Loucy (cell line): ENCODE data around the gene ANKRD13A.

Experiments used
- H2AFZ ChIP-seq: fragments of 200-600 bp; sonication (generic); 2 replicates; pipeline ENCODE4 v1.6.0; 2016; ENCODE audit warnings: antibody characterized with exemption, mild to moderate bottlenecking, low read length, moderate library complexity
- H3F3A ChIP-seq: fragments of 200-600 bp; 2 replicates; pipeline ENCODE4 v1.6.0; 2016; ENCODE audit warnings: antibody characterized with exemption, low read depth, mild to moderate bottlenecking
- H3K27me3 ChIP-seq: fragments of 200-600 bp; sonication (generic); 2 replicates; pipeline ENCODE4 v1.6.1; 2014; ENCODE audit warnings: low read length, mild to moderate bottlenecking; ENCODE audit not compliant: insufficient read depth, poor library complexity, severe bottlenecking
- H3K36me3 ChIP-seq: fragments of 200-600 bp; sonication (generic); 2 replicates; pipeline ENCODE4 v1.6.1; 2016; ENCODE audit warnings: low read length; ENCODE audit not compliant: insufficient read depth
- H3K4me1 ChIP-seq: fragments of 200-600 bp; sonication (generic); 2 replicates; pipeline ENCODE4 v1.5.1; 2014; ENCODE audit warnings: low read length, mild to moderate bottlenecking; ENCODE audit not compliant: insufficient read depth, poor library complexity, severe bottlenecking
- H3K4me2 ChIP-seq: fragments of 200-600 bp; sonication (generic); 2 replicates; pipeline ENCODE4 v1.6.0; 2014; ENCODE audit warnings: antibody characterized with exemption, low read length, low read depth, mild to moderate bottlenecking; ENCODE audit not compliant: poor library complexity, severe bottlenecking
- H3K4me3 ChIP-seq: fragments of 200-600 bp; sonication (generic); 2 replicates; pipeline ENCODE4 v1.5.1; 2014; ENCODE audit warnings: low read length, mild to moderate bottlenecking, mixed read lengths; ENCODE audit not compliant: poor library complexity, severe bottlenecking
- H3K79me2 ChIP-seq: fragments of 200-600 bp; sonication (generic); 2 replicates; pipeline ENCODE4 v1.6.1; 2014; ENCODE audit warnings: low read length; ENCODE audit not compliant: insufficient read depth
- H3K9ac ChIP-seq: fragments of 200-600 bp; sonication (generic); 2 replicates; pipeline ENCODE4 v1.6.0; 2014; ENCODE audit warnings: mild to moderate bottlenecking, low read depth, low read length, moderate library complexity; ENCODE audit not compliant: poor library complexity, severe bottlenecking
- H3K9me2 ChIP-seq: fragments of 200-600 bp; sonication (generic); replicated peaks from 2 replicates; pipeline ENCODE4 v1.6.1; 2016; ENCODE audit warnings: low read depth, low read length, mixed read lengths
- H3K9me3 ChIP-seq: fragments of 200-600 bp; sonication (generic); 2 replicates; pipeline ENCODE4 v1.6.1; 2014; ENCODE audit warnings: mild to moderate bottlenecking, antibody characterized with exemption, low read length, low read depth; ENCODE audit not compliant: insufficient read depth
- H4K20me1 ChIP-seq: fragments of 200-600 bp; sonication (generic); 2 replicates; pipeline ENCODE4 v1.6.0; 2014; ENCODE audit warnings: antibody characterized with exemption, low read length, mild to moderate bottlenecking; ENCODE audit not compliant: insufficient read depth, poor library complexity, severe bottlenecking
- EZH2phosphoT487 ChIP-seq: fragments of 200-600 bp; IDR thresholded peaks from 2 replicates; pipeline ENCODE4 v1.6.1; 2018; ENCODE audit warnings: antibody characterized with exemption, mild to moderate bottlenecking, moderate library complexity, borderline replicate concordance
- TF ChIP-seq, protein P1 (sequence below): fragments of 200-600 bp; sonication (generic); conservative IDR thresholded peaks from 2 replicates; pipeline ENCODE4 v1.5.1; 2014; ENCODE audit warnings: mild to moderate bottlenecking, antibody characterized with exemption, low read length

ANKRD13A gene

DNA sequence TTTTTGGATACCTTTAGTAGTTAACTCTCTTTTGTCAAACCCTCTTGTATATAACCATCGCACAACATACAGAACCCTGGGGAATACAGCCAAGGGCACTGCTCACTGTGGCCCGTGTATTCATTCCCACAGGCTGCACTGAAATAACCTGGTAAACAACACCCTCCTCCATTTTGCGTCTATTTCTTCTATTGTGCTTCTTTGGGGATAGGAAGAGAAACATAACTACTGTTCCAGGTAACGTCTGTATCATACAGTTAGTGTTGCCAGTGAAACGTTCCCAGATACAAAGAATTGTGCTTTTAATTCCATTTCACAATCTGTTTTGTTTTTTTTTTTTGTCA is 39.5 kb downstream of the ANKRD13A start:
- Histone ChIP-seq H3K79me2 (peaks cover 8% of the 10 kb centered on the region; the same call in 1 of the 2 replicates), H3F3A (no peaks in the 10 kb centered on the region), H3K36me3 (peaks cover 32% of the 10 kb centered on the region; the same call in 1 of the 2 replicates), H2AFZ (no peak overlapping the region), H3K4me1 (peaks cover 41% of the 10 kb centered on the region), H3K9ac (peak overlapping the region; percentile 46), H4K20me1 (no peaks in the 10 kb centered on the region), H3K27me3 (no peaks in the 10 kb centered on the region), H3K9me2 (no peaks in the 10 kb centered on the region), H3K4me3 (no peak overlapping the region), H3K9me3 (no peaks in the 10 kb centered on the region), H3K4me2 (no peak overlapping the region)
- TF ChIP-seq EZH2phosphoT487, result no peak
- TF ChIP-seq, protein P1, sequence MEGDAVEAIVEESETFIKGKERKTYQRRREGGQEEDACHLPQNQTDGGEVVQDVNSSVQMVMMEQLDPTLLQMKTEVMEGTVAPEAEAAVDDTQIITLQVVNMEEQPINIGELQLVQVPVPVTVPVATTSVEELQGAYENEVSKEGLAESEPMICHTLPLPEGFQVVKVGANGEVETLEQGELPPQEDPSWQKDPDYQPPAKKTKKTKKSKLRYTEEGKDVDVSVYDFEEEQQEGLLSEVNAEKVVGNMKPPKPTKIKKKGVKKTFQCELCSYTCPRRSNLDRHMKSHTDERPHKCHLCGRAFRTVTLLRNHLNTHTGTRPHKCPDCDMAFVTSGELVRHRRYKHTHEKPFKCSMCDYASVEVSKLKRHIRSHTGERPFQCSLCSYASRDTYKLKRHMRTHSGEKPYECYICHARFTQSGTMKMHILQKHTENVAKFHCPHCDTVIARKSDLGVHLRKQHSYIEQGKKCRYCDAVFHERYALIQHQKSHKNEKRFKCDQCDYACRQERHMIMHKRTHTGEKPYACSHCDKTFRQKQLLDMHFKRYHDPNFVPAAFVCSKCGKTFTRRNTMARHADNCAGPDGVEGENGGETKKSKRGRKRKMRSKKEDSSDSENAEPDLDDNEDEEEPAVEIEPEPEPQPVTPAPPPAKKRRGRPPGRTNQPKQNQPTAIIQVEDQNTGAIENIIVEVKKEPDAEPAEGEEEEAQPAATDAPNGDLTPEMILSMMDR, result no peak

DNA sequence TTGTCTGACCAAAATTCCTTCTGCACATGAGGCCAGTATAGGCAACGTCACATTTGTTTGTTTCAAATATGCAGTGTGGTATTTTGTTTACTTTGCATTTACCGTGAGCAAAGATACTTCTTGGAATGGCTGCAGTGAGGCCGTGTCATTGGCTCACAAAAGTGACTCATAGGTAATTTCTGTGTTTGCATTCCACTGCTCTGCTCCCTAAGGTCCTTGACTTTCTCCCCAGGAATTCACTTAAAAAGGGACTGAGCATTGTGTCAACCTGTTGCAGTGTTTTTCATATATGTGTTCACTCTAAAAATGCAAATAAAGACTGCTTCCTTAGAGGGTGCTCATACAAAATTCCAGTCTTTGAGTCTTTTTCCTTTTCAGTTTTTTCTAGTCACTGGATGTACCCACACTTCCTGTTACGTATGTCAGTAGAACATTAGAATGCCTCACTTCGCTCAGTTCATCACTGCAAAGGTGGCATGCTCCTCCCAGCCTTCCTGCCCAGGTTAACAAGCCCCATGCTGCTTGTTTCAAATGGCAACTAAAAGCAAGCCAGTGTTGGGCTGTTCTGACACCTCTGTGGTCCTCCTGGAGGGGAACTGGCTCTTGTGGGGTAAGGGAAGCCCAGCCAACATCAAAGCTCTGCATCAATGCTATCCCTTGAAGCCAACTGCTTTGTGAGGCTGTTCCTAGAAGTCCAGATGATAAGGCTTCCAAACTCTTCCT is 40.0 kb downstream of the ANKRD13A start:
- H3K79me2 ChIP-seq, result peaks cover 8% of the 10 kb centered on the region; the same call in 1 of the 2 replicates
- H2AFZ ChIP-seq, result no peak overlapping the region
- no peaks in the 10 kb centered on the region for H3K9me3 ChIP-seq
- H3K36me3 ChIP-seq, result peaks cover 27% of the 10 kb centered on the region; the same call in 1 of the 2 replicates
- H3K4me1 ChIP-seq, result peaks cover 41% of the 10 kb centered on the region
- H3K4me2 ChIP-seq, result peak overlapping the region; percentile 51
- H3K9ac ChIP-seq, result peak overlapping the region; percentile 46
- no peak for TF ChIP-seq EZH2phosphoT487
- TF ChIP-seq, protein P1, result no peak
- no peaks in the 10 kb centered on the region for H3K9me2 ChIP-seq
- no peaks in the 10 kb centered on the region for H3F3A ChIP-seq
- H4K20me1 ChIP-seq, result no peaks in the 10 kb centered on the region
- H3K27me3 ChIP-seq, result no peaks in the 10 kb centered on the region
- H3K4me3 ChIP-seq, result peak overlapping the region; percentile 2

DNA sequence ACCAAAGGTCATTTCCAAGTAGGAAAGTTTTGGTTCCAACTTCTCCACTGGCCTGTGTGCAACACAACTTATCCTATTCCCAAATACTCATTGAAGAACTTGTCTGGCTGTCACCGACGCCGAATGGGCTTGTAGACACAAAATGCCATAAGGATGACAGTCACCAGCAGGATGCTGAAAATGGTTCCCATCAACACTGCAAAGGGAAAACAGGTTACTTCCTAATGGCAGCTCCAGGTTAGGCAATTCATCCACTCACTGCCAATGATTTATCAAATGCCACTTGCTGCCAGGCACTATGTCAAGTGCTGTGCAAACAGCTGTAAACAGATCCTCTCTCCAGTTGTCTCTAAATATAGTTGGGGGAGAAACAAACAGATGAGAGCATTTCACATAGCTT is 43.0 kb downstream of the ANKRD13A start:
- peak overlapping the region; percentile 52 for H3K9ac ChIP-seq
- no peaks in the 10 kb centered on the region for H3K27me3 ChIP-seq
- no peak overlapping the region for H3K4me3 ChIP-seq
- no peaks in the 10 kb centered on the region for H4K20me1 ChIP-seq
- H2AFZ ChIP-seq, result no peak overlapping the region
- peaks cover 22% of the 10 kb centered on the region for H3K79me2 ChIP-seq
- TF ChIP-seq, protein P1, result no peak
- TF ChIP-seq EZH2phosphoT487, result no peak
- no peak overlapping the region for H3K4me2 ChIP-seq
- H3F3A ChIP-seq, result no peaks in the 10 kb centered on the region
- H3K36me3 ChIP-seq, result peaks cover 11% of the 10 kb centered on the region; the same call in 1 of the 2 replicates
- H3K9me3 ChIP-seq, result no peaks in the 10 kb centered on the region
- H3K9me2 ChIP-seq, result no peaks in the 10 kb centered on the region
- peaks cover 52% of the 10 kb centered on the region for H3K4me1 ChIP-seq
